ENCODE results near the gene CEACAM21.

CEACAM21 gene

GRCh38 chr19:41537789-41538188, 38.2 kb upstream of the CEACAM21 start:
- Histone ChIP-seq H3K4me3 (ENCODE audit: low read depth, low read length) (no peak overlapping the region), H3K4me1 (no peaks in the 10 kb centered on the region), H3K36me3 (no peaks in the 10 kb centered on the region), H3K27me3 (peaks cover 72% of the 10 kb centered on the region), H3K9me3 (no peaks in the 10 kb centered on the region)
- TF ChIP-seq CTCF (IDR thresholded peaks at IDR 0.05; ENCODE audit: low read depth, low read length): peak; percentile 56
- DNase-seq: no peak

GRCh38 chr19:41540041-41540695, 35.8 kb upstream of the CEACAM21 start:
- H3K9me3 ChIP-seq: no peaks in the 10 kb centered on the region
- H3K4me1 ChIP-seq: no peaks in the 10 kb centered on the region
- no peak overlapping the region for H3K4me3 ChIP-seq (ENCODE audit: low read depth, low read length)
- DNase-seq: no peak
- no peak for TF ChIP-seq CTCF (IDR thresholded peaks at IDR 0.05; ENCODE audit: low read depth, low read length)
- H3K36me3 ChIP-seq: no peaks in the 10 kb centered on the region
- H3K27me3 ChIP-seq: peaks cover 64% of the 10 kb centered on the region

- DNase-seq: peak; percentile 63
- peak; percentile 88 for TF ChIP-seq CTCF (IDR thresholded peaks at IDR 0.05; ENCODE audit: low read depth, low read length)
These were observed 33.9 kb upstream of the CEACAM21 start for GRCh38 chr19:41541990-41542584.

GRCh38 chr19:41542622-41543021, 33.3 kb upstream of the CEACAM21 start:
- Histone ChIP-seq H3K4me1 (no peaks in the 10 kb centered on the region), H3K4me3 (ENCODE audit: low read depth, low read length) (no peak overlapping the region)

More at GRCh38 chr19:41541990-41542584, 33.9 kb upstream of the CEACAM21 start:
- Histone ChIP-seq H3K9me3 (no peaks in the 10 kb centered on the region), H3K4me1 (no peaks in the 10 kb centered on the region), H3K27me3 (peaks cover 64% of the 10 kb centered on the region), H3K36me3 (no peaks in the 10 kb centered on the region), H3K4me3 (ENCODE audit: low read depth, low read length) (no peak overlapping the region)

GRCh38 chr19:41543582-41543981, 32.4 kb upstream of the CEACAM21 start:
- DNase-seq: no peak
- Histone ChIP-seq H3K27me3 (peaks cover 69% of the 10 kb centered on the region), H3K4me1 (no peaks in the 10 kb centered on the region), H3K36me3 (no peaks in the 10 kb centered on the region), H3K4me3 (ENCODE audit: low read depth, low read length) (no peak overlapping the region), H3K9me3 (no peaks in the 10 kb centered on the region)
- no peak for TF ChIP-seq CTCF (IDR thresholded peaks at IDR 0.05; ENCODE audit: low read depth, low read length)

More at GRCh38 chr19:41542622-41543021, 33.3 kb upstream of the CEACAM21 start:
- no peak for DNase-seq
- no peak for TF ChIP-seq CTCF (IDR thresholded peaks at IDR 0.05; ENCODE audit: low read depth, low read length)
- H3K27me3 ChIP-seq: peaks cover 64% of the 10 kb centered on the region
- no peaks in the 10 kb centered on the region for H3K9me3 ChIP-seq
- H3K36me3 ChIP-seq: no peaks in the 10 kb centered on the region

GRCh38 chr19:41545547-41545946, 30.4 kb upstream of the CEACAM21 start:
- H3K4me3 ChIP-seq (ENCODE audit: low read depth, low read length): no peak overlapping the region
- no peak for TF ChIP-seq CTCF (IDR thresholded peaks at IDR 0.05; ENCODE audit: low read depth, low read length)
- no peak for DNase-seq

More at GRCh38 chr19:41545547-41545946, 30.4 kb upstream of the CEACAM21 start:
- Histone ChIP-seq H3K4me1 (no peaks in the 10 kb centered on the region), H3K9me3 (no peaks in the 10 kb centered on the region), H3K36me3 (no peaks in the 10 kb centered on the region), H3K27me3 (peaks cover 78% of the 10 kb centered on the region)

Data from BE2C (cell line).